GM21381 (cell line): ENCODE data around the gene FANCC.

Experiments used
- ATAC-seq: cut with Tn5 transposase; IDR thresholded peaks from one replicate; pipeline ENCODE4 v1.9.1; 2021; ENCODE audit warnings: mild to moderate bottlenecking, moderate library complexity; ENCODE audit not compliant: unreplicated experiment

The FANCC gene

GRCh38 chr9:95090023-95090791, 227.3 kb downstream of the FANCC start:
- ATAC-seq = no peak

GRCh38 chr9:95089257-95090022, 228.1 kb downstream of the FANCC start:
- ATAC-seq = no peak

GRCh38 chr9:95088421-95089161, 228.9 kb downstream of the FANCC start:
- ATAC-seq = no peak

GRCh38 chr9:95087659-95088242, 229.8 kb downstream of the FANCC start:
- ATAC-seq = no peak

GRCh38 chr9:95086564-95086955, 230.9 kb downstream of the FANCC start:
- ATAC-seq = no peak

GRCh38 chr9:95085861-95086563, 231.5 kb downstream of the FANCC start:
- no peak for ATAC-seq

GRCh38 chr9:95085036-95085770, 232.3 kb downstream of the FANCC start:
- ATAC-seq = no peak

GRCh38 chr9:95084254-95084934, 233.1 kb downstream of the FANCC start:
- no peak for ATAC-seq

GRCh38 chr9:95083086-95083768, 234.3 kb downstream of the FANCC start:
- ATAC-seq = no peak

GRCh38 chr9:95082401-95083084, 235.0 kb downstream of the FANCC start:
- no peak for ATAC-seq

GRCh38 chr9:95081998-95082397, 235.5 kb downstream of the FANCC start:
- ATAC-seq = no peak

- ATAC-seq = no peak
Measured at GRCh38 chr9:95080961-95081647, 236.4 kb downstream of the FANCC start.

GRCh38 chr9:95079461-95079860, 238.0 kb downstream of the FANCC start:
- ATAC-seq = no peak

- ATAC-seq = no peak
Measured at GRCh38 chr9:95078939-95079338, 238.6 kb downstream of the FANCC start.

- no peak for ATAC-seq
Measured at GRCh38 chr9:95078511-95078910, 239.0 kb downstream of the FANCC start.

- no peak for ATAC-seq
Measured at GRCh38 chr9:95077766-95078370, 239.6 kb downstream of the FANCC start.

- ATAC-seq = no peak
Measured at GRCh38 chr9:95077053-95077765, 240.3 kb downstream of the FANCC start.
